ENCODE measurements around the gene ZAR1L. TPM values are rescaled to one million over a fixed set of nuclear protein-coding genes. Genes with fewer than 3 reads are reported as not detected.
A peak's percentile ranks its signal among the peaks of the same experiment; 100 is the strongest.
"Not testable (repeated sequence)": the region's sequence is repeated elsewhere in the genome, so short reads cannot be mapped to it uniquely, and the experiment has no call there.

ZAR1L gene, protein sequence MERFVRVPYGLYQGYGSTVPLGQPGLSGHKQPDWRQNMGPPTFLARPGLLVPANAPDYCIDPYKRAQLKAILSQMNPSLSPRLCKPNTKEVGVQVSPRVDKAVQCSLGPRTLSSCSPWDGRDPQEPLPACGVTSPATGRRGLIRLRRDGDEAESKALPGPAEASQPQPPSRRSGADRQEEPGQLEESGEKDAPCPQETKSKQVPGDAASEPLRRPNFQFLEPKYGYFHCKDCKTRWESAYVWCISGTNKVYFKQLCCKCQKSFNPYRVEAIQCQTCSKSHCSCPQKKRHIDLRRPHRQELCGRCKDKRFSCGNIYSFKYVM
- not detected in 2 replicates for total RNA-seq (2014; rRNA removed; shearing (Covaris generic); ENCODE audit: low replicate concordance)

- Histone ChIP-seq H3K36me3 (peaks cover 22% of the 10 kb centered on the region), H3K27me3 (no peaks in the 10 kb centered on the region)
Observed at GRCh38 chr13:32315238-32316027, at the start of gene ZAR1L, which contains the start of gene BRCA2. TSS of gene ZAR1L (minus strand) at chr13:32315363. CDS start at chr13:32311925, 3,438 bp downstream. TSS of gene BRCA2 (plus strand) at chr13:32315508. CDS start at chr13:32316461, 953 bp downstream.

DNA sequence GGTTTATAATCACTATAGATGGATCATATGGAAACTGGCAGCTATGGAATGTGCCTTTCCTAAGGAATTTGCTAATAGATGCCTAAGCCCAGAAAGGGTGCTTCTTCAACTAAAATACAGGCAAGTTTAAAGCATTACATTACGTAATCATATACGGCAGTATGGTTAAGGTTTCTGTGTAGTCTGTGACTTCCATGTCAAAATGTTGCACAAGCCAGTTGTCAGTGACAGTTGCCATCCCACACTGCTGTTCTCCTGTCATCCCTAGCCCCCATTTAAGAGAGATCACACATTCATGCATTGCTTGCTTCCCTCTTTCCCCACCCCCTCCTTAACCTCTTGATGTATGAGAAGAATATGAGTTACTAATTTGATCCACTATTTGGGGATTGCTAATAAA, 47.4 kb upstream of the ZAR1L start:
- no peak overlapping the region for H3K4me3 ChIP-seq
- no peaks in the 10 kb centered on the region for H3K9me3 ChIP-seq
- no peaks in the 10 kb centered on the region; the same call in 1 of the 2 replicates for H3K27me3 ChIP-seq
- DNase-seq, result no peak
- peaks cover 16% of the 10 kb centered on the region for H3K36me3 ChIP-seq

More at GRCh38 chr13:32315238-32316027, at the start of gene ZAR1L, which contains the start of gene BRCA2:
- Histone ChIP-seq H3K9me3 (no peaks in the 10 kb centered on the region), H3K4me3 (peak within 1 kb of the TSS; percentile 77)
- peak; percentile 93 for DNase-seq

DNA sequence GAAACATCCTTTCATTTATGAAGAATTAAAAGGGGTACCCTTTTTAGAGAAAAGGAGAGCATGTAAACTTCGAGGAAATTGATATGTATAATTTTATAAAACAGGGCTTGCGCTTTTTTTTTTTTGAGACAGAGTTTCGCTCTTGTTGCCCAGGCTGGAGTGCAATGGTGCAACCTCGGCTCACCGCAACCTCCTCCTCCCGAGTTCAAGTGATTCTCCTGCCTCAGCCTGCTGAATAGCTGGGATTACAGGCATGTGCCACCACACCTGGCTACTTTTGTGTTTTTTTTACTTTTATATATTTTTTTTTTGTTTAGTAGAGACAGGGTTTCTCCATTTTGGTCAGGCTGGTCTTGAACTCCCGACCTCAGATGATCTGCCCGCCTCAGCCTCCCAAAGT, 40.8 kb upstream of the ZAR1L start:
- H3K27me3 ChIP-seq, DNase-seq, H3K9me3 ChIP-seq, H3K4me3 ChIP-seq: not testable (repeated sequence)
- H3K36me3 ChIP-seq, result peaks cover 20% of the 10 kb centered on the region

DNA sequence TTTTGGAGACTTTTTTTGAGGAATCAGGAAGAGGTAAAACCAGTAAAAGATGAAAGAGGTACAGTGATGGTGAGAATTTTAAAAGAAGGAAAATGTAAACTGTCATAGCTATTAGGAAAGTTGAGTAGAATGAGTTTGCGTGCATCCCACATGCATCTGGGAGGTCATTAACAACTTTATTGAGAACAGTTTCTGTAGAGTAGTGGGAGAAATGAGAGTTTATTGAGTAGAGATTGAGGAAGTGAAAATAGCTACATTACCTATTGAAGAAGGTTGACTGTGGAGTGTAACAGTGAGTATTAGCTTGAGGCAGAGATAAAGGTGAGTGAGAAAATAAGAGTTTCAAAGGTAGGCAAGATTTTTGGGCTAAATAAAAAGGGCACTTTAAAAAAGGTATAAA, 38.9 kb upstream of the ZAR1L start:
- H3K27me3 ChIP-seq, result no peaks in the 10 kb centered on the region
- H3K36me3 ChIP-seq, result peaks cover 24% of the 10 kb centered on the region
- DNase-seq, result no peak
- no peaks in the 10 kb centered on the region for H3K9me3 ChIP-seq
- H3K4me3 ChIP-seq, result no peak overlapping the region

DNA sequence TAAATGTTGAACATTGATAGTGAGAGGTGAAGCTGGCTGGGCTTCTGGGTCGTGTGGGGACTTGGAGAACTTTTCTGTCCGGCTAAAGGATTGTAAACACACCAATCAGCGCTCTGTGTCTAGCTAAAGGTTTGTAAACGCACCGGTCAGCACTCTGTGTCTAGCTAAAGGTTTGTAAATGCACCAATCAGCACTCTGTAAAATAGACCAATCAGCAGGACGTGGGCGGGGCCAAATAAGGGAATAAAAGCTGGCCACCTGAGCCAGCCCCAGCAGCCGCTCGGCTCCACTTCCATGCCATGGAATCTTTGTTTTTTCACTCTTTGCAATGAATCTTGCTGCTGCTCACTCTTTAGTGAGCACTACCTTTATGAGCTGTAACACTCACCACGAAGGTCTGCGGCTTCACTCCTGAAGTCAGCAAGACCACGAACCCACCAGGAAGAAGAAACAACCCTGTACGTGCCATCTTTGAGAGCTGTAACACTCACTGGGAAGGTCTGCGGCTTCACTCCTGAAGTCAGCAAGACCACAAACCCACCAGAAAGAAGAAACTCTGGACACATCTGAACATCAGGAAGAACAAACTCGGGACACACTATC, 35.8 kb upstream of the ZAR1L start:
- DNase-seq, H3K9me3 ChIP-seq, H3K27me3 ChIP-seq, H3K4me3 ChIP-seq: not testable (repeated sequence)
- H3K36me3 ChIP-seq, result peaks cover 29% of the 10 kb centered on the region

GRCh38 chr13:32347651-32348050, 32.5 kb upstream of the ZAR1L start:
- Histone ChIP-seq H3K36me3 (peaks cover 21% of the 10 kb centered on the region), H3K9me3 (no peaks in the 10 kb centered on the region), H3K4me3 (no peak overlapping the region), H3K27me3 (no peaks in the 10 kb centered on the region)
- DNase-seq, result no peak

GRCh38 chr13:32340914-32341313, 25.8 kb upstream of the ZAR1L start:
- DNase-seq, result no peak
- H3K36me3 ChIP-seq, result peaks cover 29% of the 10 kb centered on the region
- H3K9me3 ChIP-seq, result no peaks in the 10 kb centered on the region
- no peaks in the 10 kb centered on the region for H3K27me3 ChIP-seq
- H3K4me3 ChIP-seq, result no peak overlapping the region

DNA sequence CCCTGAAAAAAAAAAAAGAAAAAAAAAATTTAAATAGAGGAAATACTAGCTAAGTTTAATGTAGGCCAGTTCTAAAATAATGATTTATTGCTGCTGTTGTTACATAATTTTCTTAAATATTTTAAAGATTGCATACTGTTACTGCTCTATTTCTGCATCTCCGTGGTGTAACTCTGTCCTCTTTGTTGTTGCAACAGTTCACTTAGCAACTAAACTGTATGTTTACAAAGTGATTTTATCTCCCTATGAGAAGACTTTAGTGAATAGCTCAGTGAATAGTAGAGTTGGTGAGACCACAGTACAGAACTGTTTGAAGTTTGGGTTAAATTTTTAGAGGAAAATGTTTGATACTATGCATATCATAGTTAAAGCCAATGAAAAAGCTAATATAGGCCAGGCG, 19.5 kb upstream of the ZAR1L start:
- Histone ChIP-seq H3K4me3 (no peak overlapping the region), H3K27me3 (no peaks in the 10 kb centered on the region), H3K36me3 (peaks cover 66% of the 10 kb centered on the region), H3K9me3 (no peaks in the 10 kb centered on the region)
- DNase-seq, result no peak

DNA sequence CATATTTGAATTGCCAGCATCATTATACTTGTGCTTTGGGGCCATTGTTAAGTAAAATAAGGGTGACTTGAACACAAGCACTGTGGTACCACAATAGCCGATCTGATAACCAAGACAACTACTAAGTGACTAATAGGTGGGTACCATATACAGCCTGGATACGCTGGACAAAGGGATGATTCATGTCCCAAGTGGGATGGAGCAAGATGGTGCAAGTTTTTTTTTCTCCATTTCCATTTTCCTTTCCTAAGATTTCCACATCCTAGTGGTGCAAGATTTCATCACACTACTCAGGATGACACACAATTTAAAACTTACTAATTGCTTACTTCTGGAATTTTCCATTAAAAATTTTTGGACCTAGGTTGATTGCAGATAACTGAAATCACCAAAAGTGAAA, 15.3 kb upstream of the ZAR1L start:
- no peaks in the 10 kb centered on the region for H3K27me3 ChIP-seq
- peaks cover 58% of the 10 kb centered on the region for H3K36me3 ChIP-seq
- no peak overlapping the region for H3K4me3 ChIP-seq
- no peaks in the 10 kb centered on the region for H3K9me3 ChIP-seq
- no peak for DNase-seq

DNA sequence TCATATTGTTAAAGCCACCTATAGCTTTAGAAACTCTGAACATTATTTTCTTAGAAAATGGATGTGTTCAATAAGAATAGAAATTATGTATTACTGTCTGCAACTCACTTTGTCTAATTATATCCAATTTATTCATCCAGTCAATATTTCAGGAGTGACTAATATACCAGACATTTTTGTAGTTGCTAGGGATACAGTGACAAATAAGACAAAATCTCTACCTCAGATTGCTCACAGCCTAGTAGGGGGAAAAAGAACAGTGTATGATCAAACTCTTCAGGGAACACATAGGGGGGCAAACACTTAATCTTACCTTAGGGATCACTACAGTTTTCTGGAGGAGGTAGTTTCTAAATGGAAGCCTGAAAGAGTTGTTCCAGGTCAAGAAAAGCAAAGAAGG, 8.7 kb upstream of the ZAR1L start:
- no peak for DNase-seq
- Histone ChIP-seq H3K27me3 (no peaks in the 10 kb centered on the region), H3K9me3 (no peaks in the 10 kb centered on the region), H3K36me3 (peaks cover 69% of the 10 kb centered on the region), H3K4me3 (no peak overlapping the region)

GRCh38 chr13:32320528-32320927, 5.4 kb upstream of the ZAR1L start:
- no peak for DNase-seq
- no peak overlapping the region for H3K4me3 ChIP-seq
- H3K27me3 ChIP-seq, result no peaks in the 10 kb centered on the region
- H3K36me3 ChIP-seq, result peaks cover 57% of the 10 kb centered on the region
- H3K9me3 ChIP-seq, result no peaks in the 10 kb centered on the region

- Histone ChIP-seq H3K36me3 (peaks cover 41% of the 10 kb centered on the region), H3K27me3 (no peaks in the 10 kb centered on the region), H3K9me3 (no peaks in the 10 kb centered on the region), H3K4me3 (no peak overlapping the region)
- no peak for DNase-seq
Observed at GRCh38 chr13:32317716-32318465, 2.7 kb upstream of the ZAR1L start.

DNA sequence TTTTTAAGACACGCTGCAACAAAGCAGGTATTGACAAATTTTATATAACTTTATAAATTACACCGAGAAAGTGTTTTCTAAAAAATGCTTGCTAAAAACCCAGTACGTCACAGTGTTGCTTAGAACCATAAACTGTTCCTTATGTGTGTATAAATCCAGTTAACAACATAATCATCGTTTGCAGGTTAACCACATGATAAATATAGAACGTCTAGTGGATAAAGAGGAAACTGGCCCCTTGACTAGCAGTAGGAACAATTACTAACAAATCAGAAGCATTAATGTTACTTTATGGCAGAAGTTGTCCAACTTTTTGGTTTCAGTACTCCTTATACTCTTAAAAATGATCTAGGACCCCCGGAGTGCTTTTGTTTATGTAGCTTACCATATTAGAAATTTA, 1.3 kb upstream of the ZAR1L start:
- Histone ChIP-seq H3K4me3 (peak overlapping the region; percentile 77), H3K9me3 (no peaks in the 10 kb centered on the region), H3K27me3 (no peaks in the 10 kb centered on the region), H3K36me3 (peaks cover 30% of the 10 kb centered on the region)
- DNase-seq, result no peak

- H3K9me3 ChIP-seq, result no peaks in the 10 kb centered on the region
- no peaks in the 10 kb centered on the region for H3K27me3 ChIP-seq
- no peak for DNase-seq
- peak overlapping the region; percentile 77 for H3K4me3 ChIP-seq
- peaks cover 25% of the 10 kb centered on the region for H3K36me3 ChIP-seq
Observed at GRCh38 chr13:32316028-32316339, 821 bp upstream of the ZAR1L start.

DNA sequence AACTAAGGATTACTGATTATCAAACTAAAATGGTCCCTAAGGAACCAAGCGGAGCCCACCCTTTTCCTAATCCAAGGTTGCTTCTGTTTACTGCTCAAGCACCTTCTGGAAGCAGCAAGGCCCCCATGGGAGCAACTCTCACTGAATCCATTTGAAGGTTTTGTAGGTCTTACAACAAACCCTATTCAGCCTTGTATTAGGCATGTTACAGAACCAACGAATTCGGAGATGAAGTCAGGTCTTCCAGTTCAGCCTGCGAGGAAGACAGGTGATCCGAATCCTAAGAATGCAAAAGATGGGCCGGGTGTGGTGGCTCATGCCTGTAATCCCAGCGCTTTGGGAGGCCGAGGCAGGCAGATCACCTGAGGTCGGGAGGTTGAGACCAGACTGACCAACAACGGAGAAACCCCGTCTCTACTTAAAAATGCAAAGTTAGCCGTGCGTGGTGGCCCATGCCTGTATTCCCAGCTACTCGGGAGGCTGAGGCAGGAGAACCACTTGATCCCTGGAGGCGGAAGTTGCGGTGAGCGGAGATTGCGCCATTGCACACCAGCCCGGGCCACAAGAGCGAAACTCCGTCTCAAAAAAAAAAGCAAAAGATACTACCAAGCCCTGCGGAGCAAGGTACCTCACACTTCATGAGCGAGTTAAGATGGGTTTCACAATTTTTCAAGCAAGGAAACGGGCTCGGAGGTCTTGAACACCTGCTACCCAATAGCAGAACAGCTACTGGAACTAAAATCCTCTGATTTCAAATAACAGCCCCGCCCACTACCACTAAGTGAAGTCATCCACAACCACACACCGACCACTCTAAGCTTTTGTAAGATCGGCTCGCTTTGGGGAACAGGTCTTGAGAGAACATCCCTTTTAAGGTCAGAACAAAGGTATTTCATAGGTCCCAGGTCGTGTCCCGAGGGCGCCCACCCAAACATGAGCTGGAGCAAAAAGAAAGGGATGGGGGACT, 609 bp downstream of the ZAR1L start:
- peak overlapping the region; percentile 77 for H3K4me3 ChIP-seq
- no peaks in the 10 kb centered on the region for H3K9me3 ChIP-seq
- H3K27me3 ChIP-seq, result no peaks in the 10 kb centered on the region
- peak; percentile 34 for DNase-seq
- peaks cover 13% of the 10 kb centered on the region for H3K36me3 ChIP-seq

All from MG63 (cell line).